GM23338 (cell line): ENCODE measurements around the gene PYGB.

Experiments
- CTCF ChIP-seq, 2 experiments: fragments of 200-600 bp in 1 of 2; sonication (generic) in 1 of 2; conservative IDR thresholded peaks; 2 replicates each; pipeline versions ENCODE4 v1.5.1 to v1.6.1; 2016 to 2017; ENCODE audit warnings: antibody characterized with exemption in 2 of 2, low read depth in 2 of 2, mild to moderate bottlenecking in 2 of 2, moderate library complexity in 1 of 2
- ETS1 ChIP-seq: IDR thresholded peaks from 2 replicates; pipeline ENCODE4 v1.6.1; 2016; ENCODE audit warnings: antibody characterized with exemption
- EZH2 ChIP-seq: fragments of 200-600 bp; sonication (generic); IDR thresholded peaks from one replicate; pipeline ENCODE4 v1.8.0; 2017; ENCODE audit warnings: antibody characterized with exemption, mild to moderate bottlenecking, low read depth; ENCODE audit not compliant: unreplicated experiment
- EZH2phosphoT487 ChIP-seq: fragments of 200-600 bp; sonication (generic); IDR thresholded peaks from one replicate; pipeline ENCODE4 v1.8.1; 2018; ENCODE audit warnings: antibody characterized with exemption; ENCODE audit not compliant: unreplicated experiment
- NANOG ChIP-seq: IDR thresholded peaks from 2 replicates; pipeline ENCODE4 v1.6.1; 2016; ENCODE audit warnings: antibody characterized with exemption, borderline replicate concordance
- POLR2AphosphoS5 ChIP-seq: IDR thresholded peaks from 2 replicates; pipeline ENCODE4 v1.6.1; 2016; ENCODE audit warnings: antibody characterized with exemption, low read depth
- REST ChIP-seq: IDR thresholded peaks from one replicate; pipeline ENCODE4 v1.6.1; 2018; ENCODE audit warnings: antibody characterized with exemption; ENCODE audit not compliant: unreplicated experiment

GRCh38 chr20:25203089-25203488, 44.8 kb upstream of the PYGB start:
- no peak for TF ChIP-seq POLR2AphosphoS5
- TF ChIP-seq CTCF (conservative IDR thresholded peaks at IDR 0.05; ENCODE audit: low read depth in 2 of 2): no peak
- no peak for TF ChIP-seq EZH2
- no peak for TF ChIP-seq REST
- TF ChIP-seq NANOG: no peak
- no peak for TF ChIP-seq ETS1
- no peak for TF ChIP-seq EZH2phosphoT487
